ENCODE results near the gene SIGLECL1. TPM values are rescaled to one million over a fixed set of nuclear protein-coding genes. Genes with fewer than 3 reads are reported as not detected.

SIGLECL1 gene
- total and polyA plus RNA-seq, 8 donors, result not detected

DNA sequence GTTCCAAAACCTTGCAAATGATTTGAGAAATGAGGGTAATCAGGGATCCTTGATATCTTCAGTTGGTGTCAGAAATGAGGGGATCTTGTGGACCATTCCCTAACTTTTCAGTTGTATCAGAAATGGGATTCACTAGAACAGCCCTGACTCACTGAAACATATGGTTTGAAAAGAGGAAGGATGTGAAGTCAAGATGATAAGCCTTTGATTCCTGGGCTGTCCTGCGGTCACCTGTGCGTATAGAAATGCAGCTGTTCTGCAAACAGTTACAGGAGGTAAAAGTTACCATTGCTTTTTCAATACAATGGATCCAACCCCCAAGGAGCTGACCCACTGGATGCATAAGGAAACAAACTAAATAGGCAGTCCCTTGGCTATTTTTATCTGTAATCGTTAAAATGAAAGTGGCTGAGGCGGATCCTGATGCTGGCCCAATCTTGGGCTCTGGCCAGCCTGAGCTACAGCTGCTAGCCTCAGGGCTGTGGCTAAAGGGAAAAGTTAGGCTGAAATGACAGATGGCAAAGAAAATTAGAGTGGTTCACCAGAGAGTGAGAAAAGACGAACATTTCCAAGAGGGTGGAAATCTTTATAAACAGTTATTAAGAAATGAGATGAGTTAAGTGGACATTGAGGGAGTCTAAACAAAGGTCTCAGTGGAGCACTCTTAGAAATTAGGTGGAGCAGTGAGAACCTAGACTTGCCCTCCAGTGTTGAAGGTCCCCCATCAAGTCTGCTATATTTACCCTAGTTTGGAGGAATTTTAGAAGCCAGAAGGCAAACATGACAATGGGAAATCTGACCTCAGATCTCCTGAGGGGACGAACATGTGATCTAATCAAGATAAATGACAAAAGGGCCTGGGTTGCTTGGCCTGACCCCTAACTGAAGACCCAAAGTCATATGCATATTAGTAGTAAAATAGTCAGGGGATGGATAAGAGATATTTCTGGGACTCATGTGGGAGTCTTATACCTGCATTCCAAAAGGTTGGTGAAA lies 7.6 kb downstream of the SIGLECL1 start:
- peaks cover 0 to 19% (median 3%) of the 10 kb centered on the region in 4 donors for H3K27me3 ChIP-seq
- H3K27ac ChIP-seq, result no peak overlapping the region
- DNase-seq, result no peak
- intact Hi-C loops (cut with DNase I), result no loop called here
- 50 to 52% methylated on average over 6 of the region's 6 CpGs for WGBS, 2 donors
- H3K4me3 ChIP-seq, result no peak overlapping the region
- FAIRE-seq, result no peak
- TF ChIP-seq, protein P1, sequence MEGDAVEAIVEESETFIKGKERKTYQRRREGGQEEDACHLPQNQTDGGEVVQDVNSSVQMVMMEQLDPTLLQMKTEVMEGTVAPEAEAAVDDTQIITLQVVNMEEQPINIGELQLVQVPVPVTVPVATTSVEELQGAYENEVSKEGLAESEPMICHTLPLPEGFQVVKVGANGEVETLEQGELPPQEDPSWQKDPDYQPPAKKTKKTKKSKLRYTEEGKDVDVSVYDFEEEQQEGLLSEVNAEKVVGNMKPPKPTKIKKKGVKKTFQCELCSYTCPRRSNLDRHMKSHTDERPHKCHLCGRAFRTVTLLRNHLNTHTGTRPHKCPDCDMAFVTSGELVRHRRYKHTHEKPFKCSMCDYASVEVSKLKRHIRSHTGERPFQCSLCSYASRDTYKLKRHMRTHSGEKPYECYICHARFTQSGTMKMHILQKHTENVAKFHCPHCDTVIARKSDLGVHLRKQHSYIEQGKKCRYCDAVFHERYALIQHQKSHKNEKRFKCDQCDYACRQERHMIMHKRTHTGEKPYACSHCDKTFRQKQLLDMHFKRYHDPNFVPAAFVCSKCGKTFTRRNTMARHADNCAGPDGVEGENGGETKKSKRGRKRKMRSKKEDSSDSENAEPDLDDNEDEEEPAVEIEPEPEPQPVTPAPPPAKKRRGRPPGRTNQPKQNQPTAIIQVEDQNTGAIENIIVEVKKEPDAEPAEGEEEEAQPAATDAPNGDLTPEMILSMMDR (IDR thresholded peaks at IDR 0.05), result no peak
- no peaks in the 10 kb centered on the region for H3K4me1 ChIP-seq
- no peak for ATAC-seq
- H3K36me3 ChIP-seq, result no peaks in the 10 kb centered on the region
- no peaks in the 10 kb centered on the region for H3K9me3 ChIP-seq

DNA sequence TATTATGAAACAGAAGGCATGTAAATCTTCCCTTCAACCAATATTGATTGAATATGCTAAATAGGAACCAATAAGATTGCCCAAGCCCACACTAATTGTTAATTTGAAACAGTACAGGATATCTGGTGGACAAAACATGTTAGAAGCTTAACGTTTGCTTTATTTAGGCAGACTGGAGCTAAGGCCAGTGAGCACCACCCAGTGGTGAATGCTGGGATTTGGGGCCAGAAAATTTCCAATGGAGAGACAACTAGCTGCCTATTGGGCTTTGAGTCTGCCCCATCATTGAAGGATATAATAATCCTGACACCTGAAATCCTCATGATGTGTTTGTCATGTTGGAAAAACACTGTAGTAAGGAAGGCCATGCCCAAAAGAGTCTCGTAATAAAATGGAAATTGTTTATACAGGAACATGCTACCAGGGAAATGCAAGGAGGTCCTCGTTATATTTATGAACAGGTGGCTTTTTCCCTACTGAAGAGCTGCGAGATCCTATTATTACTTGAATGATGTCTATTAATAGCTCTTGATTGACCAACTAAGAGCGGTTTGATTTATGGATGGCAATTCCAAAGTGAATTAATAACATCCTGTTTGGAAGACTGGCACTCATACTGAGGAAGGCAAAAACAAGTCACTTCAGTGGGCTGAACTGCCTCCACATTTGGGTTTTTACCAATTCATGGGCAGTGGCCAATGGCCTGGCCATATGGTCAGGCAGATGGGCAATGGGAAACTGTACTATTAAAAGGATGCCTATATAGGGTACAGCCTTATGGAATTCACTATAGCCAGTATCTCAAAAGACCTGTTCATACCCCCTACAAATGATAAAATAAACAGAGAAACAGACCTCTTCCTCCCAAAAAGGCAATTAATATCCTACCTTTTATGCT lies 8.7 kb downstream of the SIGLECL1 start:
- ATAC-seq (peak in 2 of 4 donors; percentile 51 to 68), DNase-seq (peak in 1 of 6 donors; percentile 19), FAIRE-seq (no peak)
- Histone ChIP-seq H3K27ac (no peak overlapping the region), H3K4me1 (no peaks in the 10 kb centered on the region), H3K4me3 (no peak overlapping the region), H3K36me3 (no peaks in the 10 kb centered on the region), H3K9me3 (no peaks in the 10 kb centered on the region), H3K27me3 (peaks cover 0 to 19% (median 4%) of the 10 kb centered on the region in 4 donors)
- TF ChIP-seq, protein P1 (IDR thresholded peaks at IDR 0.05), result peak; percentile 25 to 49 (median 38)
- 20 to 25% methylated on average over 5 of the region's 5 CpGs for WGBS, 2 donors
- intact Hi-C loops (cut with DNase I), result no loop called here

DNA sequence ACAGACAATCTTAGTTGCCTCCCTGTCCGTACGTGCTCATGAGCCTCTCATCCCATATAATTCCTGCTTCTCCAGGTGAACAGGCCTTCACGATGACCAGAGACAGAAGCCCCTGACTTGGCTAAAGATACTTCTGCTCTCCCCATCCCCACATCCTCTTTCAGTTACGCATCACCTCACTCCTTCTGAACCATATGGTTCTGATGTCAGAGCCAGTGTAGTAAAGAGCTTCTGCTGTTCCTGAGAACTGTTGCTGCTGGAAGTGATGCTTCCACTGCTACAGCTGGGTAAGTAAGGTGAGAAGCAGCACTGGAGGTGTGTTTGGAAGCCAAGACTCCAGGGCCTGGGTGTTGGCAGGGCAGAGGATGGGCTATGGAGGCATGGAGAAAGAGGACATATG lies 12.9 kb downstream of the SIGLECL1 start:
- no peak overlapping the region for H3K4me3 ChIP-seq
- no peaks in the 10 kb centered on the region for H3K4me1 ChIP-seq
- no peak overlapping the region for H3K27ac ChIP-seq
- intact Hi-C loops (cut with DNase I), result no loop called here
- 59 to 67% methylated on average over 4 of the region's 4 CpGs for WGBS, 2 donors
- ATAC-seq (no peak), DNase-seq (no peak), FAIRE-seq (no peak)
- no peaks in the 10 kb centered on the region for H3K36me3 ChIP-seq
- peaks cover 0 to 16% (median 2%) of the 10 kb centered on the region in 4 donors for H3K27me3 ChIP-seq
- no peaks in the 10 kb centered on the region for H3K9me3 ChIP-seq
- TF ChIP-seq, protein P1 (IDR thresholded peaks at IDR 0.05), result no peak

DNA sequence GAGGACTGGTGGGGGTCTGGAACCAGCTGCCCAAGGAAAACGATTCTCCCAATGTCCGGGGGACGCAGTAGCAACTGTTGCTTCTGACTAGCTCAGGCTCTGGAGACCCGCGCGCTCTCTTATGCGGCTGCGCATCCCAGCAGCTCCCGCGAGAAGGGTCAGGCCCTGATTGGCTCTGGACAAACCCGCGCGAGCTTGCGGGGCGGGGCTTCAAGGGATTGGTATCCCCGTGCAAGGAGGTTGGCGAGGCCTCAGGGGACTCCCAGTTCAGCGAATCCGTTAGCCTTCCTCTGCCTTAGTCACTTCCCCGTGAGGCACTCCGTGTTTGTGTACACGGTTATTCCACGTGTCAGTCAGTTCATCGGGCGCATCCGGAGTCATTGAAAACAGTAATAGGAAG lies 20.2 kb downstream of the SIGLECL1 start:
- ATAC-seq (peak in 1 of 4 donors; percentile 30), FAIRE-seq (no peak), DNase-seq (no peak)
- H3K4me3 ChIP-seq, result no peak overlapping the region
- intact Hi-C loops (cut with DNase I), result no loop called here
- H3K4me1 ChIP-seq, result no peaks in the 10 kb centered on the region
- H3K27ac ChIP-seq, result no peak overlapping the region
- 37 to 45% methylated on average over 26 of the region's 26 CpGs for WGBS, 2 donors
- TF ChIP-seq, protein P1 (IDR thresholded peaks at IDR 0.05), result no peak
- no peaks in the 10 kb centered on the region for H3K27me3 ChIP-seq
- H3K9me3 ChIP-seq, result no peaks in the 10 kb centered on the region
- no peaks in the 10 kb centered on the region for H3K36me3 ChIP-seq

Measured in pancreas (tissue), 10 donors.